K562 (cell line): ENCODE data around the gene GRB14. TPM values are rescaled to one million over a fixed set of nuclear protein-coding genes. Genes with fewer than 3 reads are reported as not detected.

ENCODE experiments used
- ATAC-seq: fragments of 200-7000 bp; cut with Tn5 transposase; 3 replicates; pipeline ENCODE4 v1.9.1; 2020; ENCODE audit warnings: moderate library complexity
- BruUV-seq: library from RNA; stranded (reverse); fragments of 400-500 nt; replicated peaks from 2 replicates; lab custom pipeline; 2021; lab: Mats Ljungman, UMichigan
- CTCF ChIA-PET: fragments of 300-600 bp; formaldehyde crosslinking; extraction: SDS; loops from one replicate; lab custom pipeline; 2021; ENCODE audit warnings: low intra/inter-chr PET ratio; lab: Yijun Ruan, JAX
- POLR2A ChIA-PET: fragments of 300-600, 350-650 bp; sonication (Branson Sonifier 250); formaldehyde crosslinking; extraction: SDS; loops from one replicate; lab custom pipeline; 2021; ENCODE audit warnings: antibody characterized with exemption, inconsistent platforms; lab: Yijun Ruan, JAX
- DNase-seq, 4 experiments: peaks; one replicate each; pipeline versions ENCODE4 v3.0.0 to v3.0.0-alpha.2; 2011 to 2018; ENCODE audit warnings: low spot score in 3 of 4, mixed read lengths in 3 of 4; ENCODE audit errors: extremely low read depth in 1 of 4
- FAIRE-seq: peaks from 2 replicates; lab custom pipeline; 2011; peaks lifted over from hg19 to GRCh38; lab: Jason Lieb, UNC
- H2AFZ ChIP-seq: 2 replicates; pipeline ENCODE4 v1.6.0; 2011; ENCODE audit warnings: low read depth, low read length, control low read depth, inconsistent platforms
- H3K27ac ChIP-seq: fragments of 200-600 bp; 3 replicates; pipeline ENCODE4 v1.8.0; 2011; ENCODE audit warnings: low read depth, mild to moderate bottlenecking, control low read depth, inconsistent platforms, low read length, moderate library complexity, mixed read lengths; ENCODE audit errors: extremely low read depth
- H3K27me3 ChIP-seq, 2 experiments: fragments of 300-600 bp in 1 of 2; 2 replicates in 1 of 2; 3 replicates in 1 of 2; pipeline versions ENCODE4 v1.6.0 to v1.8.0; 2011; ENCODE audit warnings: inconsistent platforms in 2 of 2, low read length in 2 of 2, mild to moderate bottlenecking in 1 of 2, mixed read lengths in 1 of 2, moderate library complexity in 1 of 2; ENCODE audit not compliant: control insufficient read depth in 2 of 2, insufficient read depth in 2 of 2
- H3K36me3 ChIP-seq: fragments of 300-600 bp; 3 replicates; pipeline ENCODE4 v1.8.0; 2011; ENCODE audit warnings: mild to moderate bottlenecking, low read length, inconsistent platforms; ENCODE audit not compliant: control insufficient read depth, insufficient read depth
- H3K4me1 ChIP-seq, 2 experiments: fragments of 200-600 bp in 1 of 2; replicated peaks in 1 of 2; 2 replicates in 1 of 2; 3 replicates in 1 of 2; pipeline versions ENCODE4 v1.5.1 to v1.8.0; 2011; ENCODE audit warnings: inconsistent platforms in 2 of 2, low read length in 2 of 2, mild to moderate bottlenecking in 1 of 2, mixed read lengths in 1 of 2, moderate library complexity in 1 of 2; ENCODE audit not compliant: control insufficient read depth in 2 of 2, insufficient read depth in 2 of 2
- H3K4me2 ChIP-seq: 2 replicates; pipeline ENCODE4 v1.6.1; 2011; ENCODE audit warnings: low read length, control low read depth, inconsistent platforms, mixed read lengths; ENCODE audit not compliant: insufficient read depth
- H3K4me3 ChIP-seq: fragments of 200-600 bp; sonication (generic), shearing (Covaris generic); 2 replicates; pipeline ENCODE4 v1.5.1; 2016; ENCODE audit warnings: control low read depth, inconsistent platforms
- H3K79me2 ChIP-seq: fragments of 200-600 bp; 3 replicates; pipeline ENCODE4 v1.8.0; 2011; ENCODE audit warnings: low read length, inconsistent platforms; ENCODE audit not compliant: control insufficient read depth, insufficient read depth
- H3K9ac ChIP-seq, 2 experiments: 2 replicates each; pipeline versions ENCODE4 v1.6.0 to v1.6.1; 2011; ENCODE audit warnings: low read depth in 2 of 2, low read length in 2 of 2, control low read depth in 1 of 2, inconsistent platforms in 1 of 2, mild to moderate bottlenecking in 1 of 2, mixed read lengths in 1 of 2; ENCODE audit not compliant: insufficient read depth in 1 of 2
- H3K9me1 ChIP-seq: one replicate; pipeline ENCODE4 v1.6.0; 2011; ENCODE audit warnings: inconsistent platforms, mild to moderate bottlenecking, low read length, moderate library complexity; ENCODE audit not compliant: control insufficient read depth, insufficient read depth
- H3K9me3 ChIP-seq: replicated peaks from 2 replicates; pipeline ENCODE4 v1.5.1; 2011; ENCODE audit warnings: low read depth, low read length, inconsistent platforms; ENCODE audit not compliant: control insufficient read depth, insufficient read depth
- H4K20me1 ChIP-seq: replicated peaks from 2 replicates; pipeline ENCODE4 v1.6.1; 2011; ENCODE audit warnings: low read length, inconsistent platforms, mixed read lengths; ENCODE audit not compliant: control insufficient read depth, insufficient read depth
- EP300 ChIP-seq: IDR thresholded peaks from 2 replicates; pipeline ENCODE4 v1.6.1; 2012; ENCODE audit warnings: low read length, improper control_type of control experiment
- HBP1 ChIP-seq: fragments of 450-650 bp; formaldehyde crosslinking; IDR thresholded peaks from 2 replicates; pipeline ENCODE4 v1.4.0; 2022; ENCODE audit warnings: missing genetic modification characterization
- KLF10 ChIP-seq: fragments of 250-450 bp; sonication (Bioruptor Pico); IDR thresholded peaks from 2 replicates; pipeline ENCODE4 v1.6.1; 2021; ENCODE audit warnings: matching md5 sums
- L3MBTL2 ChIP-seq: fragments of 450-650 bp; IDR thresholded peaks from 2 replicates; pipeline ENCODE4 v1.6.1; 2016; ENCODE audit warnings: mild to moderate bottlenecking, moderate library complexity
- MEF2D ChIP-seq: conservative IDR thresholded peaks from 2 replicates; pipeline ENCODE4 v1.6.1; 2016; ENCODE audit warnings: low read depth, missing genetic modification characterization, missing compliant biosample characterization
- MTA3 ChIP-seq: fragments of 450-650 bp; formaldehyde crosslinking; IDR thresholded peaks from 2 replicates; pipeline ENCODE4 v1.6.1; 2017; ENCODE audit warnings: mild to moderate bottlenecking, borderline replicate concordance
- NCOR1 ChIP-seq: fragments of 450-650 bp; IDR thresholded peaks from 2 replicates; pipeline ENCODE4 v1.6.1; 2016; ENCODE audit warnings: mild to moderate bottlenecking, moderate library complexity
- PTBP1 ChIP-seq: fragments of 200-400 bp; formaldehyde crosslinking; IDR thresholded peaks from 2 replicates; pipeline ENCODE4 v1.6.1; 2017; ENCODE audit warnings: low read depth, low read length
- SMARCA5 ChIP-seq: fragments of 450-650 bp; IDR thresholded peaks from 2 replicates; pipeline ENCODE4 v1.6.1; 2016
- TBL1XR1 ChIP-seq, 2 experiments: IDR thresholded peaks; 2 replicates each; pipeline ENCODE4 v1.6.1; 2012; ENCODE audit warnings: improper control_type of control experiment in 2 of 2, low read length in 2 of 2, mild to moderate bottlenecking in 1 of 2
- TCF3 ChIP-seq: sonication (generic); formaldehyde crosslinking; IDR thresholded peaks from 2 replicates; pipeline ENCODE4 v1.4.0; 2020; ENCODE audit warnings: mild to moderate bottlenecking, missing genetic modification reagents
- TRIM25 ChIP-seq: fragments of 450-650 bp; IDR thresholded peaks from 2 replicates; pipeline ENCODE4 v1.7.0; 2016; ENCODE audit warnings: borderline replicate concordance
- ZNF77 ChIP-seq: fragments of 250-450 bp; sonication (Bioruptor Pico); IDR thresholded peaks from 2 replicates; pipeline ENCODE4 v1.5.0; 2020
- ZZZ3 ChIP-seq: fragments of 450-650 bp; IDR thresholded peaks from 2 replicates; pipeline ENCODE4 v1.6.1; 2016; ENCODE audit warnings: antibody characterized with exemption, mild to moderate bottlenecking, moderate library complexity
- WGBS: fragments of 100-300 bp; shearing (Covaris generic); methylation state at CpG from one replicate; pipeline ENCODE4 v1.1.6; 2016; ENCODE audit warnings: low coverage, mixed read lengths; ENCODE audit not compliant: insufficient coverage; ENCODE audit errors: missing lambda C conversion rate; 5-methylcytosine and 5-hydroxymethylcytosine counted together
- in situ Hi-C: fragments of 300-500 bp; cut with MboI; formaldehyde crosslinking; loops from 4 replicates; pipeline ENCODE4 v1.15.0; 2018; ENCODE audit warnings: inconsistent platforms, mixed read lengths
- intact Hi-C: fragments of 100-400 bp; cut with micrococcal nuclease; formaldehyde crosslinking; loops from 2 replicates; pipeline ENCODE4 v1.14.2; 2022
- polyA plus RNA-seq, 8 experiments: library from polyadenylated mRNA; depleted of rRNA in 4 of 8; stranded (reverse) in 5 of 8; unstranded in 3 of 8; fragments of >200 nt; fragmentation: Nextera tagmentation in 2 of 8; fragmentation: Illumina TruSeq in 1 of 8; extraction: Ambion mirVana in 2 of 8; extraction: Trizol in 1 of 8; gene quantifications; 2 replicates each; pipeline versions ENCODE4 v1.2.1 to v1.2.3, GENCODE V29; 2011 to 2014; ENCODE audit warnings: inconsistent platforms in 1 of 8, missing spikeins in 1 of 8
- total RNA-seq, 7 experiments: library from RNA; depleted of rRNA in 6 of 7; stranded (reverse); fragments of >200 nt in 6 of 7; fragmentation: Illumina TruSeq in 2 of 7; extraction: Trizol in 2 of 7; gene quantifications; 2 replicates each; pipeline versions ENCODE4 v1.2.1 to v1.2.3, GENCODE V29; 2011 to 2021; ENCODE audit warnings: low replicate concordance in 1 of 7
- TF ChIP-seq, protein P1 (sequence below): fragments of 450-650 bp; IDR thresholded peaks from 2 replicates; pipeline ENCODE4 v1.6.1; 2017; ENCODE audit warnings: mild to moderate bottlenecking, moderate library complexity

Gene GRB14
- total and polyA plus RNA-seq, 9 of the 15 experiments (the other 6 are each of a cell fraction or from before 2014, with no cell fraction given) = not detected

DNA sequence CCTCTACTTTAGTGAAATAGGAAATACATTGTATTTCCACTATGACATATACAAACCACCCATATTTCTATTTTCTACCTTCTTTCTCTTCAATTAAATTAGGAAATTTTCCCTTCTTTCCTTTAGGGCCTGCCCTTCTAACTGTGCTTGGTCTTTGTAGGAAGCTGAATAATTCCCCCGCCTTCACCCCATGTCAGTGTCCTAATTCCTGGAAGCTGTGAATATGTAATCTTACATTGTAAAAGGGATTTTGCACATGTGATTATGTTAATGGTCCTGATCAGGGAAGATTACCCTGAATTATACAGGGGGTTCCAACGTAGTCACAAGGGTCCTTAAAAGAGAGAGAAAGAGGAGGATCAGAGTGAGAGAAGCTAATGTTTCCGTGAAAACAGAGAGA is 40.2 kb downstream of the GRB14 start:
- Histone ChIP-seq H4K20me1 (no peaks in the 10 kb centered on the region), H3K27me3 (no peaks in the 10 kb centered on the region), H3K27ac (no peak overlapping the region), H3K79me2 (no peaks in the 10 kb centered on the region), H3K4me1 (no peaks in the 10 kb centered on the region), H3K4me3 (no peak overlapping the region), H3K9ac (no peak overlapping the region), H3K9me3 (peaks cover 2% of the 10 kb centered on the region; the same call in 1 of the 2 replicates), H3K9me1 (no peaks in the 10 kb centered on the region), H2AFZ (no peak overlapping the region), H3K36me3 (no peaks in the 10 kb centered on the region), H3K4me2 (no peak overlapping the region)
- TF ChIP-seq ZNF77 = no peak
- TF ChIP-seq ZZZ3 = no peak
- no peak for TF ChIP-seq MEF2D (tag)
- TF ChIP-seq, protein P1, sequence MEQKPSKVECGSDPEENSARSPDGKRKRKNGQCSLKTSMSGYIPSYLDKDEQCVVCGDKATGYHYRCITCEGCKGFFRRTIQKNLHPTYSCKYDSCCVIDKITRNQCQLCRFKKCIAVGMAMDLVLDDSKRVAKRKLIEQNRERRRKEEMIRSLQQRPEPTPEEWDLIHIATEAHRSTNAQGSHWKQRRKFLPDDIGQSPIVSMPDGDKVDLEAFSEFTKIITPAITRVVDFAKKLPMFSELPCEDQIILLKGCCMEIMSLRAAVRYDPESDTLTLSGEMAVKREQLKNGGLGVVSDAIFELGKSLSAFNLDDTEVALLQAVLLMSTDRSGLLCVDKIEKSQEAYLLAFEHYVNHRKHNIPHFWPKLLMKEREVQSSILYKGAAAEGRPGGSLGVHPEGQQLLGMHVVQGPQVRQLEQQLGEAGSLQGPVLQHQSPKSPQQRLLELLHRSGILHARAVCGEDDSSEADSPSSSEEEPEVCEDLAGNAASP = no peak
- no peak for TF ChIP-seq PTBP1
- no peak for TF ChIP-seq TBL1XR1 (IDR thresholded peaks at IDR 0.05; ENCODE audit: low read length in 2 of 2)
- TF ChIP-seq TCF3 (CRISPR knock-in tag) = no peak
- no peak for TF ChIP-seq KLF10 (CRISPR knock-in tag)
- no peak for TF ChIP-seq HBP1 (CRISPR knock-in tag)
- no peak for TF ChIP-seq EP300
- TF ChIP-seq NCOR1 = no peak
- TF ChIP-seq SMARCA5 = no peak
- no peak for TF ChIP-seq MTA3
- TF ChIP-seq L3MBTL2 = no peak
- TF ChIP-seq TRIM25 = no peak
- DNase-seq = no peak
- ChIA-PET CTCF (no interaction called here), POLR2A (no interaction called here)
- no peak for FAIRE-seq
- BruUV-seq = no TSS peak
- ATAC-seq = no peak
- intact Hi-C loops (no loop called here), in situ Hi-C loops (no loop called here)
- 0% methylated on average over 3 of the region's 3 CpGs for WGBS
